ENCODE data around the gene TAMALIN.

DNA sequence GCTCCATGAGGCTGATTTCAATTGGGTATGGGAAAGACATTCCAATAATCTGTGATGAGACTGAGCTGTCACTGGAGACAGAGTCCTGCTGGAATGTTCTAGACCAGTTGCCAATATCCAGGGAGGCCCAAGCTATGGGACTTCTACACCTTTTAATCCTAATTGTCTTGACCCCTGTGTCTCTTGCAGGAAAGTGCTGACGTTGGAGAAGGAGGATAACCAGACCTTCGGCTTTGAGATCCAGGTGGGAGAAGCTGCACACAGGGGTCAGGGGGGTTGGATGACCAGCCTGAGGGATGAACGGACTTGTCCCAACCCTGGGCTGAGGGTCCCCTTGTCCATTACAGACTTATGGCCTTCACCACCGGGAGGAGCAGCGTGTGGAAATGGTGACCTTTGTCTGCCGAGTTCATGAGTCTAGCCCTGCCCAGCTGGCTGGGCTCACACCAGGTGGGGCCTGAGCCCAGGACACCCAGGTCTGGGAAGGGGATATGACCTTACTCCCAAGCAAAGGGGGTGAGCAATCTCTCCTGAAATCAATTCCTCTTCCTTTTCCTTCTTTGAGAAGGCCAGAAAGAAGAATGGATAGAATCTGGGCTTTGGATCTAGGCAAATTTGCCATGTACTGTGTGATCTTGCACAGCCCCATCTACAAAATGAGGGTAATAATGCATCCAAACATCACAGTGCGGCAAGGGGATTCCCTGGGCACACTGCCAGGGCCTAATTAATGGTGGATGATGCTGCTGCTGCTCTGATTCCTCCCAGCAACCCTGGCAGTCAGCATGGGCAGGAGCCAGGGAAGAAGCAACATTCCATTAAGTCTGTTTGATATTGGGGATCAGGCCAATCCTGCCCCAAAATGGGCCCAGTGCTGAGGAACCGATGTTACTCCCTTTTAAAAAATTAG is 4.2 kb downstream of the TAMALIN start:
- TF ChIP-seq POLR2AphosphoS5 (IDR thresholded peaks at IDR 0.05; ENCODE audit: low read depth, low read length): no peak
- TF ChIP-seq SIN3A (IDR thresholded peaks at IDR 0.05; ENCODE audit: borderline replicate concordance, insufficient read depth, low read length): no peak
- TF ChIP-seq, protein P1, sequence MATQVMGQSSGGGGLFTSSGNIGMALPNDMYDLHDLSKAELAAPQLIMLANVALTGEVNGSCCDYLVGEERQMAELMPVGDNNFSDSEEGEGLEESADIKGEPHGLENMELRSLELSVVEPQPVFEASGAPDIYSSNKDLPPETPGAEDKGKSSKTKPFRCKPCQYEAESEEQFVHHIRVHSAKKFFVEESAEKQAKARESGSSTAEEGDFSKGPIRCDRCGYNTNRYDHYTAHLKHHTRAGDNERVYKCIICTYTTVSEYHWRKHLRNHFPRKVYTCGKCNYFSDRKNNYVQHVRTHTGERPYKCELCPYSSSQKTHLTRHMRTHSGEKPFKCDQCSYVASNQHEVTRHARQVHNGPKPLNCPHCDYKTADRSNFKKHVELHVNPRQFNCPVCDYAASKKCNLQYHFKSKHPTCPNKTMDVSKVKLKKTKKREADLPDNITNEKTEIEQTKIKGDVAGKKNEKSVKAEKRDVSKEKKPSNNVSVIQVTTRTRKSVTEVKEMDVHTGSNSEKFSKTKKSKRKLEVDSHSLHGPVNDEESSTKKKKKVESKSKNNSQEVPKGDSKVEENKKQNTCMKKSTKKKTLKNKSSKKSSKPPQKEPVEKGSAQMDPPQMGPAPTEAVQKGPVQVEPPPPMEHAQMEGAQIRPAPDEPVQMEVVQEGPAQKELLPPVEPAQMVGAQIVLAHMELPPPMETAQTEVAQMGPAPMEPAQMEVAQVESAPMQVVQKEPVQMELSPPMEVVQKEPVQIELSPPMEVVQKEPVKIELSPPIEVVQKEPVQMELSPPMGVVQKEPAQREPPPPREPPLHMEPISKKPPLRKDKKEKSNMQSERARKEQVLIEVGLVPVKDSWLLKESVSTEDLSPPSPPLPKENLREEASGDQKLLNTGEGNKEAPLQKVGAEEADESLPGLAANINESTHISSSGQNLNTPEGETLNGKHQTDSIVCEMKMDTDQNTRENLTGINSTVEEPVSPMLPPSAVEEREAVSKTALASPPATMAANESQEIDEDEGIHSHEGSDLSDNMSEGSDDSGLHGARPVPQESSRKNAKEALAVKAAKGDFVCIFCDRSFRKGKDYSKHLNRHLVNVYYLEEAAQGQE (IDR thresholded peaks at IDR 0.05; ENCODE audit: insufficient read depth in 1 of 2, low read depth in 2 of 2, low read length in 2 of 2): no peak
